ENCODE data around the gene RBM23.

GRCh38 chr14:22890416-22890815, 28.5 kb downstream of the RBM23 start:
- TF ChIP-seq REST (IDR thresholded peaks at IDR 0.05): no peak
- no peak for TF ChIP-seq NR3C1 (IDR thresholded peaks at IDR 0.05)
- TF ChIP-seq, protein P1, sequence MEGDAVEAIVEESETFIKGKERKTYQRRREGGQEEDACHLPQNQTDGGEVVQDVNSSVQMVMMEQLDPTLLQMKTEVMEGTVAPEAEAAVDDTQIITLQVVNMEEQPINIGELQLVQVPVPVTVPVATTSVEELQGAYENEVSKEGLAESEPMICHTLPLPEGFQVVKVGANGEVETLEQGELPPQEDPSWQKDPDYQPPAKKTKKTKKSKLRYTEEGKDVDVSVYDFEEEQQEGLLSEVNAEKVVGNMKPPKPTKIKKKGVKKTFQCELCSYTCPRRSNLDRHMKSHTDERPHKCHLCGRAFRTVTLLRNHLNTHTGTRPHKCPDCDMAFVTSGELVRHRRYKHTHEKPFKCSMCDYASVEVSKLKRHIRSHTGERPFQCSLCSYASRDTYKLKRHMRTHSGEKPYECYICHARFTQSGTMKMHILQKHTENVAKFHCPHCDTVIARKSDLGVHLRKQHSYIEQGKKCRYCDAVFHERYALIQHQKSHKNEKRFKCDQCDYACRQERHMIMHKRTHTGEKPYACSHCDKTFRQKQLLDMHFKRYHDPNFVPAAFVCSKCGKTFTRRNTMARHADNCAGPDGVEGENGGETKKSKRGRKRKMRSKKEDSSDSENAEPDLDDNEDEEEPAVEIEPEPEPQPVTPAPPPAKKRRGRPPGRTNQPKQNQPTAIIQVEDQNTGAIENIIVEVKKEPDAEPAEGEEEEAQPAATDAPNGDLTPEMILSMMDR (IDR thresholded peaks at IDR 0.05): no peak
- TF ChIP-seq SMC3 (IDR thresholded peaks at IDR 0.05): no peak
- TF ChIP-seq ELK1 (IDR thresholded peaks at IDR 0.05; ENCODE audit: low read depth, low read length): no peak
- no peak for TF ChIP-seq RFX5 (IDR thresholded peaks at IDR 0.05)
